C4-2B (cell line): ENCODE results near the gene PGM5.

Source experiments
- CTCF ChIP-seq: fragments of 450-650 bp; conservative IDR thresholded peaks from 2 replicates; pipeline ENCODE4 v1.5.1; 2017; ENCODE audit warnings: mild to moderate bottlenecking
- ZFX ChIP-seq: fragments of 450-650 bp; IDR thresholded peaks from 2 replicates; pipeline ENCODE4 v1.6.1; 2017

GRCh38 chr9:68507130-68507805, 150.9 kb downstream of the PGM5 start:
- TF ChIP-seq CTCF (peak; percentile 86), ZFX (no peak)
